Neuronal stem cell (in vitro differentiated cells): Measurements from ENCODE around the gene TIMP2.

Experiments
- DNase-seq: peaks from one replicate; pipeline ENCODE4 v3.0.0-alpha.2; 2013; ENCODE audit warnings: low spot score
- H2AFZ ChIP-seq: one replicate; pipeline ENCODE4 v1.6.1; 2013; ENCODE audit warnings: mild to moderate bottlenecking, low read length, inconsistent platforms
- H2AK5ac ChIP-seq: 2 replicates; pipeline ENCODE4 v1.6.1; 2013; ENCODE audit warnings: low read depth, mild to moderate bottlenecking, inconsistent platforms, low read length, moderate library complexity, mixed read lengths
- H2BK120ac ChIP-seq: 2 replicates; pipeline ENCODE4 v1.6.1; 2013; ENCODE audit warnings: low read depth, mild to moderate bottlenecking, inconsistent platforms, low read length, moderate library complexity, mixed read lengths
- H2BK12ac ChIP-seq: one replicate; pipeline ENCODE4 v1.6.1; 2013; ENCODE audit warnings: low read length, inconsistent platforms
- H2BK15ac ChIP-seq: 2 replicates; pipeline ENCODE4 v1.6.1; 2013; ENCODE audit warnings: mild to moderate bottlenecking, low read length, inconsistent platforms, mixed read lengths
- H2BK5ac ChIP-seq: one replicate; pipeline ENCODE4 v1.6.1; 2013; ENCODE audit warnings: inconsistent platforms, mild to moderate bottlenecking, low read length, moderate library complexity
- H3K14ac ChIP-seq: one replicate; pipeline ENCODE4 v1.6.1; 2013; ENCODE audit warnings: low read length, inconsistent platforms
- H3K18ac ChIP-seq: 2 replicates; pipeline ENCODE4 v1.6.1; 2013; ENCODE audit warnings: low read length, inconsistent platforms
- H3K23ac ChIP-seq: 2 replicates; pipeline ENCODE4 v1.6.1; 2013; ENCODE audit warnings: low read depth, mild to moderate bottlenecking, mixed read lengths, low read length, inconsistent platforms; ENCODE audit not compliant: poor library complexity
- H3K27ac ChIP-seq: replicated peaks from 3 replicates; pipeline ENCODE4 v1.5.1; 2013; ENCODE audit warnings: low read length, inconsistent platforms
- H3K27me3 ChIP-seq, 3 experiments: 2 replicates each; pipeline ENCODE4 v1.6.1; 2013; ENCODE audit warnings: low read length in 3 of 3, mild to moderate bottlenecking in 2 of 3, inconsistent platforms in 1 of 3, low read depth in 1 of 3, mixed read lengths in 1 of 3, moderate library complexity in 1 of 3; ENCODE audit not compliant: control insufficient read depth in 3 of 3, insufficient read depth in 3 of 3
- H3K36me3 ChIP-seq, 2 donors: replicated peaks in 1 of 2; 2 replicates each; pipeline ENCODE4 v1.6.1; 2013; ENCODE audit warnings: low read length in 2 of 2; ENCODE audit not compliant: control insufficient read depth in 2 of 2, insufficient read depth in 2 of 2
- H3K4ac ChIP-seq: 2 replicates; pipeline ENCODE4 v1.6.1; 2013; ENCODE audit warnings: inconsistent platforms, mild to moderate bottlenecking, low read length, moderate library complexity
- H3K4me1 ChIP-seq, 2 donors: 1 replicate in 1 of 2; 2 replicates in 1 of 2; pipeline ENCODE4 v1.6.1; 2013; ENCODE audit warnings: low read length in 2 of 2, low read depth in 1 of 2; ENCODE audit not compliant: control insufficient read depth in 2 of 2, insufficient read depth in 1 of 2
- H3K4me2 ChIP-seq: one replicate; pipeline ENCODE4 v1.6.1; 2013; ENCODE audit warnings: mild to moderate bottlenecking, low read length, inconsistent platforms; ENCODE audit not compliant: insufficient read depth, poor library complexity, severe bottlenecking
- H3K4me3 ChIP-seq, 2 donors: 2 replicates each; pipeline ENCODE4 v1.5.1; 2013; ENCODE audit warnings: low read length in 2 of 2, mild to moderate bottlenecking in 2 of 2, inconsistent platforms in 1 of 2, moderate library complexity in 1 of 2
- H3K79me1 ChIP-seq: one replicate; pipeline ENCODE4 v1.6.1; 2013; ENCODE audit warnings: low read depth, mild to moderate bottlenecking, inconsistent platforms, low read length, moderate library complexity
- H3K9ac ChIP-seq: one replicate; pipeline ENCODE4 v1.6.1; 2013; ENCODE audit warnings: mild to moderate bottlenecking, low read depth, low read length, inconsistent platforms; ENCODE audit not compliant: poor library complexity
- H3K9me3 ChIP-seq, 2 donors: replicated peaks in 1 of 2; 2 replicates each; pipeline versions ENCODE3 to v1.6.1; 2013; ENCODE audit warnings: low read length in 2 of 2, mild to moderate bottlenecking in 2 of 2, inconsistent platforms in 1 of 2, low read depth in 1 of 2, mixed read lengths in 1 of 2, moderate library complexity in 1 of 2; ENCODE audit not compliant: control insufficient read depth in 2 of 2, insufficient read depth in 1 of 2
- H4K8ac ChIP-seq: one replicate; pipeline ENCODE4 v1.6.1; 2013; ENCODE audit warnings: low read depth, mild to moderate bottlenecking, inconsistent platforms, low read length, moderate library complexity
- H4K91ac ChIP-seq: one replicate; pipeline ENCODE4 v1.6.1; 2013; ENCODE audit warnings: low read length, low read depth, mild to moderate bottlenecking, inconsistent platforms; ENCODE audit not compliant: poor library complexity
- WGBS, 2 donors: extraction: QIAGEN DNeasy Blood & Tissue Kit; methylation state at CpG; one replicate each; pipeline ENCODE4 v1.1.7; 2013; ENCODE audit warnings: missing lambda C conversion rate in 2 of 2, mixed read lengths in 1 of 2; ENCODE audit not compliant: insufficient read length in 2 of 2, insufficient replicate concordance in 1 of 2; ENCODE audit errors: extremely low coverage in 2 of 2; 5-methylcytosine and 5-hydroxymethylcytosine counted together

Gene TIMP2

GRCh38 chr17:78875363-78876093, 49.7 kb downstream of the TIMP2 start:
- Histone ChIP-seq H3K23ac (no peak overlapping the region), H4K91ac (no peak overlapping the region), H3K79me1 (peaks cover 7% of the 10 kb centered on the region), H3K36me3 (peaks cover 10 to 35% of the 10 kb centered on the region in 2 donors), H3K9me3 (peaks cover 0 to 2% of the 10 kb centered on the region in 2 donors), H3K4ac (no peak overlapping the region), H3K27ac (no peak overlapping the region), H4K8ac (no peak overlapping the region), H3K14ac (no peak overlapping the region), H2BK120ac (no peak overlapping the region), H3K18ac (no peak overlapping the region), H3K9ac (no peak overlapping the region), H2AK5ac (peak overlapping the region; percentile 47), H2AFZ (no peak overlapping the region), H3K27me3 (no peaks in the 10 kb centered on the region), H2BK5ac (no peak overlapping the region), H2BK12ac (no peak overlapping the region), H3K4me1 (peaks cover 0 to 15% of the 10 kb centered on the region in 2 donors), H3K4me3 (no peak overlapping the region), H2BK15ac (no peak overlapping the region), H3K4me2 (no peak overlapping the region)
- WGBS, 2 donors = no CpG with 5 or more reads among the region's 9 CpGs
- no peak for DNase-seq

- Histone ChIP-seq H3K4me2 (no peak overlapping the region), H2BK120ac (no peak overlapping the region), H3K79me1 (peaks cover 3% of the 10 kb centered on the region), H4K91ac (no peak overlapping the region), H4K8ac (no peak overlapping the region), H3K4ac (no peak overlapping the region), H2AFZ (no peak overlapping the region), H3K4me1 (peaks cover 0 to 7% of the 10 kb centered on the region in 2 donors), H3K18ac (peak overlapping the region; percentile 24), H3K14ac (peak overlapping the region; percentile 1), H3K27me3 (no peaks in the 10 kb centered on the region), H3K23ac (no peak overlapping the region), H3K36me3 (peaks cover 13 to 44% of the 10 kb centered on the region in 2 donors), H3K4me3 (no peak overlapping the region), H3K27ac (no peak overlapping the region), H2BK5ac (no peak overlapping the region), H2BK12ac (no peak overlapping the region), H2AK5ac (no peak overlapping the region), H3K9me3 (peaks cover 0 to 2% of the 10 kb centered on the region in 2 donors), H3K9ac (no peak overlapping the region), H2BK15ac (no peak overlapping the region)
- no CpG with 5 or more reads among the region's 21 CpGs for WGBS, 2 donors
- DNase-seq = no peak
These were observed 51.5 kb downstream of the TIMP2 start for GRCh38 chr17:78873519-78874340.

GRCh38 chr17:78872486-78872885, 52.7 kb downstream of the TIMP2 start:
- H2BK120ac ChIP-seq = no peak overlapping the region
- no peaks in the 10 kb centered on the region for H3K79me1 ChIP-seq
- H3K18ac ChIP-seq = no peak overlapping the region
- H3K27me3 ChIP-seq = no peaks in the 10 kb centered on the region
- no peak overlapping the region for H2BK15ac ChIP-seq
- no peak overlapping the region for H4K8ac ChIP-seq
- H3K4me3 ChIP-seq = no peak overlapping the region
- H3K14ac ChIP-seq = no peak overlapping the region
- H3K4me1 ChIP-seq = peaks cover 0 to 7% of the 10 kb centered on the region in 2 donors
- H4K91ac ChIP-seq = no peak overlapping the region
- no peak overlapping the region for H2AK5ac ChIP-seq
- no peak overlapping the region for H2AFZ ChIP-seq
- no peak overlapping the region for H2BK5ac ChIP-seq
- no peak for DNase-seq
- WGBS, 2 donors = no CpG with 5 or more reads among the region's 6 CpGs
- H3K9ac ChIP-seq = no peak overlapping the region
- H3K4me2 ChIP-seq = no peak overlapping the region
- no peak overlapping the region for H3K4ac ChIP-seq
- H3K23ac ChIP-seq = no peak overlapping the region
- peaks cover 13 to 48% of the 10 kb centered on the region in 2 donors for H3K36me3 ChIP-seq
- peaks cover 0 to 2% of the 10 kb centered on the region in 2 donors for H3K9me3 ChIP-seq
- no peak overlapping the region for H3K27ac ChIP-seq
- no peak overlapping the region for H2BK12ac ChIP-seq

- H3K9me3 ChIP-seq = no peaks in the 10 kb centered on the region
- no peak overlapping the region for H4K91ac ChIP-seq
- no peaks in the 10 kb centered on the region for H3K27me3 ChIP-seq
- H2BK120ac ChIP-seq = no peak overlapping the region
- H3K14ac ChIP-seq = no peak overlapping the region
- no peak overlapping the region for H3K9ac ChIP-seq
- no peak overlapping the region for H2AK5ac ChIP-seq
- no peak overlapping the region for H3K18ac ChIP-seq
- no CpG with 5 or more reads among the region's 15 CpGs for WGBS, 2 donors
- peaks cover 0 to 9% of the 10 kb centered on the region in 2 donors for H3K4me1 ChIP-seq
- H3K36me3 ChIP-seq = peaks cover 13 to 48% of the 10 kb centered on the region in 2 donors
- H2AFZ ChIP-seq = no peak overlapping the region
- H3K79me1 ChIP-seq = no peaks in the 10 kb centered on the region
- H3K4me2 ChIP-seq = no peak overlapping the region
- no peak overlapping the region for H2BK15ac ChIP-seq
- DNase-seq = no peak
- no peak overlapping the region for H2BK5ac ChIP-seq
- H3K4ac ChIP-seq = no peak overlapping the region
- H4K8ac ChIP-seq = no peak overlapping the region
- H3K4me3 ChIP-seq = no peak overlapping the region
- no peak overlapping the region for H3K27ac ChIP-seq
- no peak overlapping the region for H2BK12ac ChIP-seq
- H3K23ac ChIP-seq = no peak overlapping the region
These were observed 54.6 kb downstream of the TIMP2 start for GRCh38 chr17:78870621-78871020.
